GM21515 (cell line): ENCODE data around the gene PLS3.

Experiments
- ATAC-seq: cut with Tn5 transposase; IDR thresholded peaks from one replicate; pipeline ENCODE4 v1.9.1; 2021; ENCODE audit not compliant: unreplicated experiment

PLS3 gene

DNA sequence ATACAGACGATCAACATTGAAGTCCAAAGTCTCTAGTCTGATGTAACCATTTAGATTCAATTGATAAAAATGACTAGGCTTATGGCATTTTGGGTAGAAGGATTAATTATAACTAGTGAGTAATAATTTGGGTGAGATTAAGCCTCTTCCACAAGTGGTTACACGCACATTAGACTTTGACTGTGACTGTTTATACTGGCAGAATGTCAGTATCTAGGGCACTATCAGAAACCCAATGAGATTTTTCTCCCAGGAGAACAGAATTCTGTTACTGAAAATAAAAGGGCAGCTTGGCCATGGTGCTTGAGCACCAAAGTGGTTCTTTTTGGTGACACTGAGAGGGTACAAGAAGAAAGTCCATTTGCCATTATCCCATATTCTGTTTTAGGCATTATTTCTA lies 3.3 kb downstream of the PLS3 start:
- no peak for ATAC-seq

- no peak for ATAC-seq
These were observed 4.9 kb downstream of the PLS3 start for GRCh38 chrX:115565888-115566287.

DNA sequence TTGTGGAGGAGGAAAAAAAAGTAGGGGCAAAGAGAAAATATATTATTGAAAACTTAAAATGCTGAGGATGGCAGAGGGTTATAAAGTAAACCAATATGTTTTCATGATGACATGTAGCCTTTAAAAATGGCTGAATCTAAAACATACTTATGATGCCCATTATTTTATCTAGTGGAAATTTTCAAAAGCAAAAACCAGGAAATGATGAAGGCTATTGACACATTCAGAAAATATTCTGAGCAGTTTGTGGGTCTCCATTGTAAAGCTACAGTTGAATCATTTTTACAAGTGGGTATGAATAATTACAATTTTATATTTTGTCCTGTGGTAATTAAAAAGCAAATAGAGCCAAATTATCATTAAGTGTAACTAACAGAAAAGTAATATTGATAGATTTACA lies 10.7 kb downstream of the PLS3 start:
- ATAC-seq = no peak

GRCh38 chrX:115573185-115573584 lies 12.2 kb downstream of the PLS3 start:
- no peak for ATAC-seq

DNA sequence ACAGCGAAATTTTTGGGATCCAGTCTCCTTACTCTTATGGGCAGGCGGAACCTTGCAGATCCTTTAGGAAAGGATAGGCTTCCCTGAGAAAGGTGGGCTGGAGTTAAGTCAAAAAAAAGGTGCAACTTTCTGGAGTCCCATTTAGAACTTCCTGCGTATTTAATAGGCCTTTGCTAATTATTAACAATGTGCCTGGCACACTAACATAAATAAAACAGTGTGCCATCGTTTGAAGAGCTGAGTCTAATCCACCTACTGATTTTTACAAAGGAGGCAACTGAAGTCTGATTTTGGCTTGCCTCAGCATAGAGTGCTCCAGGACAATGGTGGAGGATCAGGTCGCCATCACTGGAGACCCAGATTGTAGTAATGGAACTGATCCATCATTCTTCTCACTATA lies 15.7 kb downstream of the PLS3 start:
- no peak for ATAC-seq

DNA sequence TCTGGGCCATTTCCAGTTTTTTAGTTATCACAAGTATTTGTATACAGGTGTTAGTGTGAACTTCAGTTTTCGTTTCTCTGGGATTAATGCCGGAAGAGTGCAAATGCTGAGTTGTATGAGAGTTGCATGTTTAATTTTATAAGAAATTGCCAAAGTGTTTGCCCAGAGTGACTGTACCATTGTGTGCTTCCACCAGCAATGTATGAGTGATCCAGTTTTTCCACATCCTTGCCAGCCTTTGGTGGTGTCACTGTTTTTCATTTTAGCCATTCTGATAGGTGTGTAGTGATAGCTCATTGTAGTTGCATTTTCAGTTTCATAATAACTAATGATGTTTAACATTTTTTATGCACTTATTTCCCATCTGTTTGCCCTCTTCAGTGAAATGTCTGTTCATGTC lies 18.4 kb downstream of the PLS3 start:
- no peak for ATAC-seq

DNA sequence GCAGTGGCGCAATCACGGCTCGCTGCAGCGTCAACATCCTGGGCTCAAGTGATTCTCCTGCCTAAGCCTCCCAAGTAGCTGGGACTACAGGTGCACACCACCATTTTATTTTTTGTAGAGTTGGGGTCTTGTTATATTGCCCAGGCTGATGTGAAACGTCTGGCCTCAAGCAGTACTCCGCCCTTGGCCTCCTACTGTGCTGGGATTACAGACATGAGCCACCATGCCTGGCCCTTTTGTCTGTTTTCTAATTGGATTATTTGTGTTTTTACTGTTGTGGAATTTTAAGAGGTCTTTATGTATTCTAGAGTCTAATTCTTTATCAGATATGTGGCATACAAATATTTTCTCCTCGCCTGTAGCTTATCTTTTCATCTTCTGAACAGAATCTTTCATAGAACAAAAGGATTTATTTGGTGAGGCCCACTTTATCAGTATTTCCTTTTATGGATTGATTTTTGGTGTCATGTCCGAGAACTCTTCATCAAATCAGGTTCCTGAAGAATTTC lies 18.9 kb downstream of the PLS3 start:
- ATAC-seq = no peak

DNA sequence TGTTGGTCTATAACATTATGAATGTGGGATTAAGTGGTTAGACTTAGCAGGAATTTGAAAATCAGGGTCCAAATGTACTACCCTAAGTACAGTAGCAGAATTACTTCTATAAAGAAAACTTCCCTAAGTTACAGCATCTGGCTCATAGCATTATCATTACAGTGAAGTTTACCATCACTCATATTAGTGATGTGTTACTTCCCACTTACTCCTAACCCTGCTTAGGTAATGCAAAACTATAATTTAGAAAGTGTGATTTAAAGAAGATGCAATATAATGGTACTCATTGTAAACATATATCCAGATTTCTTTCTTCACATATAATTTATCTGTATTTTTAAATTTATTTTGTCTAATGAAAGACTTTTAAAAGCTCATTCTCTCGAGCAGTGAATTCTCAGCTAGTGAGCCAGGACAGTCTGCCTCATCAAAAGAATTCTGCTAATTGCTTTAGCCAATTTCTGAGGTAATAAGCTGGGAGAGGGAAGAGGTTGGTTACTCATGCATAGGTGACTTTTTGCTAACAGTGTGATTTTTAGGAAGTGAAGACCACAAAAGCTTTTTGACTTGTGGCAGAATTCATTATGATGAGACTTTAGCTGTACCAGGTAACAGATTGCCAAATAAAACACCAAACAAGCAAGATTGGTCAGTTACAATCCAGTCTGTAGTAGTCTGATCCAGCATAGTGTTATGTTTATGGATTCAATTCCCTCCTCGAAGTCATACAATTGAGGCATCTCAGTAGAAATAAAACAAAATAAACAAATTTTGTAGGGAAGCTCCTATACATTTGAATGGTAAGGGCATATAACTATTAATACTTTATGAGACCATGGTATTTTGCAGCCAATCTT lies 21.0 kb downstream of the PLS3 start:
- no peak for ATAC-seq

- no peak for ATAC-seq
These were observed 21.9 kb downstream of the PLS3 start for GRCh38 chrX:115582616-115583495.

GRCh38 chrX:115583496-115584004 lies 22.6 kb downstream of the PLS3 start:
- ATAC-seq = no peak

- ATAC-seq = no peak
These were observed 23.7 kb downstream of the PLS3 start for GRCh38 chrX:115584696-115585095.

DNA sequence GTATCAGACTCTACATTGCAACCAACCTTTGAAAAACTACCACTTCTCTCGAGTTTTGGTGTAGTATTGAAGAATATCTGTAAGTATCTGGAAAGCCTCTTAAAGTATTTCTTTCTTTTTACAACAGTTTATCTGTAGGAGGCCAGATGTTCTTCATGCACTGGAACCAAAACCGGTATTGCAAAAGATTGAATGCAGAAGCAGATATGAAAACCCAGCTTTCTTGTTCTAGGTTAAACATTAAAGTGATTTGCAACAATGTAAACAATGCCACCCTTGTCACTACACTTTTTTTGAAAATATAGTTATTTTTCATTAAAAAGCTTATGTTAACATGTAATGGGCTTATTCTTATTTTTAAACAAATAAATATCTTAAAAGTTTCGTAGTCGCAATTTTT lies 27.2 kb downstream of the PLS3 start:
- no peak for ATAC-seq

DNA sequence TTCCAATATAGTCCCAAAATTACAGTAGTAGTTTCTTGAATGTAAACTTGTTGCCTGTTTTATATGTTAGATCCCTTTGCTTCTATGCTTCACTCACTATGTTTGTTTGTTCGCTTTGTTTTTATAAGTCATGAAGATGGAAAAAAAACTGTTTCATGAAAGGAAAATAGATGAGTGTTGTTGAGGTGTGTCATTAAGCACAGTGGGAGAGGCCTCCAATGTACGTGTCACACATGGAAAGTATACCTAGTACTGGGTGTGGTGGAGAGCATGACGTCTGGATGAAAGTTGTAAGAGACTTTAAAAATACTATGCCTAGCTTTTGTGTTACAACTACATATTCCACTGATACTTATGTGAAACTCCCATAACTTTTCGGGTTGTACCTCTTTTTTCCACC lies 28.4 kb downstream of the PLS3 start:
- ATAC-seq = no peak

GRCh38 chrX:115591420-115591819 lies 30.4 kb downstream of the PLS3 start:
- no peak for ATAC-seq

DNA sequence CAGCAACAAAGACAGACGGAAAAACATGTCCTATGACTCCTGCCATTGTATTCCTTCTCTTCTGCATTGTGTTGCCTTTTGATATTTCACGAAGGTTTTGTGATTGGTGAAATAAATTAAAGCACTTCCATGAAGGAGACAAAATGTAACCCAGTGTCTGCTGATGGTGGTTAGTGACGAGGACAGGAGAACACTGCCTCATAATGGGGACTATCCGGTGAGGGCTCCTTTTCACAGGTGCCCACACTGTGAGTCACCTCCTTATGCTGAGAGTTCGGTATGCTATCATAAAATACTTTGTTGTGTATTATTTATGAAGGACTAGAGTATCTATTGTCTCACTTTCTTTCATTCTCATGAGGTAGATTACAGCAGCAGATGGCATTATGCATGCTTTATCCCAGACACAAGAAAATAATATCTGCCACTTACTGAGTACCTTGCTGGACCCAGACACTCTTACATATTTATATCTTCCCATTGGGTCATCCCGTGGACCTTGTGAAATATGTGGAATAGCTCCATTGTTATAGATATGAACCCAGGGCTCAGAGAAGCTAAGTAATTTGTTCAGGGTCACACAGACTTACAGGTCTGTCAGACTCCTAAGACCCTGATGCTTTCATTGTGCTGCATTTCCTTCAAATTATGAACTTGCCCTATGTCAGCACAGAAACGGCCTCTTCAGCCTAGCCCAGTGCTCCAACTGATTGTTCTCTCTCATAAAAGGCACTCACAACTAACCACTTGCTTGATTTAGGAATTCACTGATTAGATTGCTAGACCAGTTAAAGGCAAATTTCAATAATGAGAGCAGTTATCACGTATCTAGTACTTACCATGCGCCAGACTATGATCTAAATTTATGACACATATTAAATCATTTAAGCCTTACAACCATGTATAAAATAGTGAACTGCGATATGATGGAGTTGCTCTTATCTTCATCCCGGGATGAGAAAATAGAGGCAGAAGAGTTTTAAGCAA lies 31.2 kb downstream of the PLS3 start:
- ATAC-seq = no peak

GRCh38 chrX:115592997-115593734 lies 32.2 kb downstream of the PLS3 start:
- no peak for ATAC-seq

- no peak for ATAC-seq
These were observed 34.1 kb downstream of the PLS3 start for GRCh38 chrX:115595049-115595448.

DNA sequence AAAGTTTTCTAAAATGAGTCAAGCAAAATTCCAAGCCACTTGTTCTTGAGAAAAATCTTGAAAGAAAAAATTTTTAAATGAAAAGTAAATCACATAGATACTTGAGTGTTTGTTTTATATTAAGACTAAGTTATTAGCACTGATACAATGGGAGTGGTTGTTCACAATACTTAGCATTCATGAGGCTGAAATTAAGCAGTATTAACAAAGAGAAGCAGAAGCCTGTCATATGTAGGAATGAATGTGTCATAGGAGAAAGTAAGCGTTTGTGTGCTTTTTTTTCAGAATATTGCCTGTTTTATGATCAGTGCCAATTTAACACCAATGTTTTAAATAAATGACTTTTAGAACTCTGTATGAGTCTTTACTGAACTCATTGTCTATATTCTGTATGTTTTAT lies 37.6 kb downstream of the PLS3 start:
- ATAC-seq = no peak

- no peak for ATAC-seq
These were observed 41.3 kb downstream of the PLS3 start for GRCh38 chrX:115602308-115602707.
